B cell (primary cell): Measurements from ENCODE around the gene TTC9C. TPM values are rescaled to one million over a fixed set of nuclear protein-coding genes. Genes with fewer than 3 reads are reported as not detected.

Experiments
- ATAC-seq: fragments of 200-7000 bp; cut with Tn5 transposase; one replicate; pipeline ENCODE4 v1.10.0; 2021; ENCODE audit warnings: low read depth, mild to moderate bottlenecking, moderate number of reproducible peaks, moderate library complexity
- CTCF ChIA-PET: fragments of 350-600 bp; sonication (Branson Sonifier 250); formaldehyde crosslinking; loops from one replicate; lab custom pipeline; 2021; ENCODE audit warnings: antibody characterized with exemption, inconsistent platforms; lab: Charles Lee
- POLR2A ChIA-PET: fragments of 350-600 bp; sonication (Branson Sonifier 250); formaldehyde crosslinking; loops from one replicate; lab custom pipeline; 2021; ENCODE audit warnings: antibody characterized with exemption; lab: Charles Lee
- DNase-seq: peaks from one replicate; pipeline ENCODE4 v3.0.0; 2013
- H2AFZ ChIP-seq: 2 replicates; pipeline ENCODE4 v1.6.1; 2012; ENCODE audit warnings: mild to moderate bottlenecking, low read depth, low read length; ENCODE audit not compliant: insufficient read depth, poor library complexity, severe bottlenecking
- H3K27ac ChIP-seq, 2 donors: 1 replicate in 1 of 2; 2 replicates in 1 of 2; pipeline ENCODE4 v1.5.1; 2012 to 2013; ENCODE audit warnings: low read length in 2 of 2, mild to moderate bottlenecking in 2 of 2, moderate library complexity in 1 of 2
- H3K27me3 ChIP-seq, 4 experiments: fragments of 200-600 bp in 1 of 4; sonication (generic) in 1 of 4; replicated peaks in 1 of 4; 1 replicate in 2 of 4; 2 replicates in 2 of 4; pipeline versions ENCODE4 v1.6.1 to v1.7.0; 2013 to 2016; ENCODE audit warnings: low read length in 3 of 4, mild to moderate bottlenecking in 2 of 4, mixed read lengths in 1 of 4, moderate library complexity in 1 of 4; ENCODE audit not compliant: insufficient read depth in 4 of 4, control insufficient read depth in 3 of 4; ENCODE audit errors: control extremely low read depth in 1 of 4
- H3K36me3 ChIP-seq, 2 experiments: replicated peaks in 1 of 2; 1 replicate in 1 of 2; 2 replicates in 1 of 2; pipeline versions ENCODE4 v1.6.1 to v1.7.1; 2013; ENCODE audit warnings: low read length in 1 of 2; ENCODE audit not compliant: insufficient read depth in 2 of 2, control insufficient read depth in 1 of 2; ENCODE audit errors: control extremely low read depth in 1 of 2, extremely low read depth in 1 of 2
- H3K4me1 ChIP-seq, 2 donors: fragments of 200-600 bp in 1 of 2; sonication (generic) in 1 of 2; 1 replicate in 1 of 2; 2 replicates in 1 of 2; pipeline versions ENCODE4 v1.5.1 to v1.6.1; 2013 to 2017; ENCODE audit warnings: low read length in 2 of 2; ENCODE audit not compliant: control insufficient read depth in 2 of 2, insufficient read depth in 2 of 2
- H3K4me2 ChIP-seq: replicated peaks from 2 replicates; pipeline ENCODE3; 2012; ENCODE audit warnings: mild to moderate bottlenecking, low read depth, low read length; ENCODE audit not compliant: poor library complexity, severe bottlenecking
- H3K4me3 ChIP-seq, 5 experiments: fragments of 200-600 bp in 1 of 5; sonication (generic) in 1 of 5; 1 replicate in 3 of 5; 2 replicates in 2 of 5; pipeline versions ENCODE4 v1.5.1 to v1.7.0; 2011 to 2016; ENCODE audit warnings: low read length in 4 of 5, mild to moderate bottlenecking in 4 of 5, low read depth in 2 of 5, control low read depth in 1 of 5, moderate library complexity in 1 of 5; ENCODE audit not compliant: insufficient read depth in 1 of 5; ENCODE audit errors: control extremely low read depth in 1 of 5, extremely low read depth in 1 of 5
- H3K79me2 ChIP-seq: fragments of 200-600 bp; sonication (generic); one replicate; pipeline ENCODE4 v1.6.0; 2016; ENCODE audit warnings: low read length; ENCODE audit not compliant: control insufficient read depth, insufficient read depth
- H3K9ac ChIP-seq: fragments of 200-600 bp; sonication (generic); 2 replicates; pipeline ENCODE4 v1.6.1; 2017; ENCODE audit warnings: mild to moderate bottlenecking, low read length, moderate library complexity
- H3K9me3 ChIP-seq, 3 donors: one replicate each; pipeline versions ENCODE4 v1.6.1 to v1.7.1; 2013; ENCODE audit warnings: low read length in 2 of 3; ENCODE audit not compliant: control insufficient read depth in 2 of 3, insufficient read depth in 1 of 3; ENCODE audit errors: control extremely low read depth in 1 of 3
- H4K20me1 ChIP-seq: 2 replicates; pipeline ENCODE4 v1.6.0; 2012; ENCODE audit warnings: mild to moderate bottlenecking, low read length; ENCODE audit not compliant: insufficient read depth, control insufficient read depth, poor library complexity, severe bottlenecking
- H3K27ac Mint-ChIP-seq: one replicate; pipeline ENCODE4 v1.8.0; 2021; ENCODE audit warnings: mixed read lengths
- H3K27me3 Mint-ChIP-seq: one replicate; pipeline ENCODE4 v1.8.0; 2021; ENCODE audit warnings: mixed read lengths
- H3K4me1 Mint-ChIP-seq: one replicate; pipeline ENCODE4 v1.8.0; 2021; ENCODE audit warnings: mixed read lengths
- H3K4me3 Mint-ChIP-seq: one replicate; pipeline ENCODE4 v1.8.0; 2021; ENCODE audit warnings: mixed read lengths
- H3K9me3 Mint-ChIP-seq: one replicate; pipeline ENCODE4 v1.8.0; 2022; ENCODE audit warnings: mixed read lengths; ENCODE audit not compliant: insufficient read depth
- EZH2 ChIP-seq: IDR thresholded peaks from 2 replicates; pipeline ENCODE4 v1.6.1; 2012; ENCODE audit warnings: borderline replicate concordance, low read depth, mild to moderate bottlenecking, moderate library complexity, low read length; ENCODE audit not compliant: insufficient read depth, poor library complexity, severe bottlenecking
- WGBS: methylation state at CpG from one replicate; pipeline ENCODE4 v1.1.5; 2013; ENCODE audit warnings: missing lambda C conversion rate; ENCODE audit not compliant: insufficient coverage; 5-methylcytosine and 5-hydroxymethylcytosine counted together
- intact Hi-C: fragments of 100-400 bp; cut with micrococcal nuclease; formaldehyde crosslinking; loops from one replicate; pipeline ENCODE4 v1.10.0; 2022
- polyA plus RNA-seq: library from polyadenylated mRNA; depleted of rRNA; stranded (reverse); fragments of >200 nt; gene quantifications from 2 replicates; pipeline ENCODE4 v1.2.3, GENCODE V29; 2012
- total RNA-seq, 2 donors: library from RNA; stranded (reverse); fragments of 120-200 nt in 1 of 2; gene quantifications; 1 replicate in 1 of 2; 2 replicates in 1 of 2; pipeline versions ENCODE4 v1.2.3 to v1.2.4, GENCODE V29; 2013 to 2022
- TF ChIP-seq, protein P1 (sequence below): fragments of 200-600 bp; IDR thresholded peaks from one replicate; pipeline ENCODE4 v1.8.0; 2022; ENCODE audit warnings: antibody characterized with exemption, mild to moderate bottlenecking

Gene TTC9C
- total and polyA plus RNA-seq, 2 donors (not counting 1 experiment from before 2014, with no cell fraction given): 33.5 to 56.3 TPM

DNA sequence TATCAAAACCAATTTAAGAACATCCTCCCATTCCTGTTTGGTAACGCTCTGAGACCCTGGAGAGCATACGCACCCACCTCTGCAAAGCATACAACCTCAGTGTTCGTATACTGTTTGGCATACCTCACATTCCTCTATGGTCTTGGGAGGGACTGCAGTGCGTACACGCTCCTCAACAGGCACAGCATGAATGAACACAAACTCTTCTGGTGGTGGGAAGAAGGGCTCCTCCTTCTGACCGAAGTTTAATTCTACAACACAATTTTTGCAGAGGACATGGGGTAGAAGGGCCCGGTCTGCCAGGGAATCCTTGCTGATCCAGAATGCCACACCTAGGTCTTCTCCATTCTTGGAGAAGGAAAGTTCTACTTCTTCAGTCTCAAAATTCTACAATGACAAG lies 6.3 kb upstream of the TTC9C start:
- TF ChIP-seq EZH2: no peak
- TF ChIP-seq, protein P1, sequence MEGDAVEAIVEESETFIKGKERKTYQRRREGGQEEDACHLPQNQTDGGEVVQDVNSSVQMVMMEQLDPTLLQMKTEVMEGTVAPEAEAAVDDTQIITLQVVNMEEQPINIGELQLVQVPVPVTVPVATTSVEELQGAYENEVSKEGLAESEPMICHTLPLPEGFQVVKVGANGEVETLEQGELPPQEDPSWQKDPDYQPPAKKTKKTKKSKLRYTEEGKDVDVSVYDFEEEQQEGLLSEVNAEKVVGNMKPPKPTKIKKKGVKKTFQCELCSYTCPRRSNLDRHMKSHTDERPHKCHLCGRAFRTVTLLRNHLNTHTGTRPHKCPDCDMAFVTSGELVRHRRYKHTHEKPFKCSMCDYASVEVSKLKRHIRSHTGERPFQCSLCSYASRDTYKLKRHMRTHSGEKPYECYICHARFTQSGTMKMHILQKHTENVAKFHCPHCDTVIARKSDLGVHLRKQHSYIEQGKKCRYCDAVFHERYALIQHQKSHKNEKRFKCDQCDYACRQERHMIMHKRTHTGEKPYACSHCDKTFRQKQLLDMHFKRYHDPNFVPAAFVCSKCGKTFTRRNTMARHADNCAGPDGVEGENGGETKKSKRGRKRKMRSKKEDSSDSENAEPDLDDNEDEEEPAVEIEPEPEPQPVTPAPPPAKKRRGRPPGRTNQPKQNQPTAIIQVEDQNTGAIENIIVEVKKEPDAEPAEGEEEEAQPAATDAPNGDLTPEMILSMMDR: no peak
- Mint-ChIP-seq H3K4me3 (no peak overlapping the region), H3K9me3 (no peaks in the 10 kb centered on the region), H3K4me1 (peaks cover 45% of the 10 kb centered on the region), H3K27me3 (no peaks in the 10 kb centered on the region), H3K27ac (no peak overlapping the region)
- Histone ChIP-seq H2AFZ (no peak overlapping the region), H3K79me2 (peaks cover 97% of the 10 kb centered on the region), H3K4me3 (no peak overlapping the region), H3K9ac (no peak overlapping the region), H3K36me3 (peaks cover 7 to 73% of the 10 kb centered on the region in 2 experiments), H3K4me1 (peaks cover 27 to 29% of the 10 kb centered on the region in 2 donors), H3K9me3 (no peaks in the 10 kb centered on the region), H3K27me3 (no peaks in the 10 kb centered on the region), H3K4me2 (no peak overlapping the region), H3K27ac (no peak overlapping the region), H4K20me1 (peaks cover 54% of the 10 kb centered on the region)
- DNase-seq (no peak), ATAC-seq (no peak)
- intact Hi-C loops: no loop called here
- WGBS: no CpG with 5 or more reads among the region's 7 CpGs
- CTCF ChIA-PET: no interaction called here
- POLR2A ChIA-PET: no interaction called here

DNA sequence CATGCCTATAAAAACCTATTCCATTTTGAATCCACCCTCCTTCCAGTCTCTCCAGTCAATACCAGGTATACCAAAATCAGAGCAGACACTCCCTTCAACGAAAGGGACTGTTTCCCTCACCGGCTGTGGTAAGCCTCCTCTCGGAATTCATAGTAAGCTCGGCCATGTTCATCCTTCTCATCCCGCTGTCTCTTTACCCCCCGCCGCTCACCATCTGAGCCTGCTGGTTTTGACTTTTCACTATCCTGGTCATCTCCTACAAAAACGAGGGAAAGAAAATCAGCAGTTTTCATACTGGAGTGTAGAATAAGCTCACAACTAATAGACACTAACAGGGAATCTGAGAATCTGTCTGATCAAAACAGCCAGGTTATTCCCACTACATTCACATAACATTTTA lies 4.1 kb upstream of the TTC9C start:
- Histone ChIP-seq H3K4me2 (peak overlapping the region; percentile 91), H2AFZ (no peak overlapping the region), H3K4me1 (peaks cover 27 to 30% of the 10 kb centered on the region in 2 donors), H3K4me3 (no peak overlapping the region), H3K79me2 (peaks cover 84% of the 10 kb centered on the region), H3K9me3 (no peaks in the 10 kb centered on the region), H3K27ac (peak overlapping the region in 1 of 2 donors; percentile 32), H3K9ac (peak overlapping the region; percentile 93), H3K27me3 (no peaks in the 10 kb centered on the region), H3K36me3 (peaks cover 7 to 52% of the 10 kb centered on the region in 2 experiments), H4K20me1 (peaks cover 54% of the 10 kb centered on the region)
- 83% methylated on average over 4 of the region's 8 CpGs for WGBS
- intact Hi-C loops: no loop called here
- CTCF ChIA-PET: interaction anchor here (0.6 kb wide), 1 partner anchor 146 kb away, joined by 4 read pairs; no protein-coding TSS in a partner anchor
- peak overlapping the region; percentile 6 for H3K27ac Mint-ChIP-seq
- no peak for ATAC-seq
- H3K27me3 Mint-ChIP-seq: no peaks in the 10 kb centered on the region
- peaks cover 50% of the 10 kb centered on the region for H3K4me1 Mint-ChIP-seq
- no peaks in the 10 kb centered on the region for H3K9me3 Mint-ChIP-seq
- DNase-seq: no peak
- TF ChIP-seq EZH2: no peak
- TF ChIP-seq, protein P1: no peak
- POLR2A ChIA-PET: interaction anchor here (0.5 to 0.9 kb wide), 4 partner anchors 43 to 1982 kb away, joined by 3 to 6 read pairs (median 4); partner anchors contain the start of gene NXF1
- peak overlapping the region; percentile 95 for H3K4me3 Mint-ChIP-seq
